Mesothelial cell of epicardium (in vitro differentiated cells): Measurements from ENCODE around the gene ZNF436. TPM values are rescaled to one million over a fixed set of nuclear protein-coding genes. Genes with fewer than 3 reads are reported as not detected.

Source experiments
- DNase-seq, 2 experiments: peaks; one replicate each; pipeline ENCODE4 v3.0.0; 2021; ENCODE audit warnings: low spot score in 2 of 2; ENCODE audit not compliant: unreplicated experiment in 2 of 2
- H3K27ac Mint-ChIP-seq: 2 replicates; pipeline ENCODE4 v1.8.0; 2021; ENCODE audit warnings: mixed read lengths
- H3K27me3 Mint-ChIP-seq: 2 replicates; pipeline ENCODE4 v1.8.0; 2021; ENCODE audit warnings: low read depth, mixed read lengths
- H3K36me3 Mint-ChIP-seq: 2 replicates; pipeline ENCODE4 v1.8.0; 2021; ENCODE audit warnings: mixed read lengths
- H3K4me1 Mint-ChIP-seq: 2 replicates; pipeline ENCODE4 v1.8.0; 2021; ENCODE audit warnings: mixed read lengths
- H3K4me3 Mint-ChIP-seq: 2 replicates; pipeline ENCODE4 v1.8.0; 2021; ENCODE audit warnings: mild to moderate bottlenecking, moderate library complexity, mixed read lengths
- H3K9me3 Mint-ChIP-seq: 2 replicates; pipeline ENCODE4 v1.8.0; 2021; ENCODE audit warnings: mixed read lengths
- total RNA-seq: library from RNA; stranded (reverse); gene quantifications from 3 replicates; pipeline ENCODE4 v1.2.1, GENCODE V29; 2021
- TF ChIP-seq, protein P1 (sequence below): fragments of 200-600 bp; sonication (generic); IDR thresholded peaks from one replicate; pipeline ENCODE4 v1.5.0; 2021; ENCODE audit warnings: antibody characterized with exemption; ENCODE audit not compliant: unreplicated experiment

The ZNF436 gene
- total RNA-seq, 1 donor from 2014 or later: 33.7 TPM

DNA sequence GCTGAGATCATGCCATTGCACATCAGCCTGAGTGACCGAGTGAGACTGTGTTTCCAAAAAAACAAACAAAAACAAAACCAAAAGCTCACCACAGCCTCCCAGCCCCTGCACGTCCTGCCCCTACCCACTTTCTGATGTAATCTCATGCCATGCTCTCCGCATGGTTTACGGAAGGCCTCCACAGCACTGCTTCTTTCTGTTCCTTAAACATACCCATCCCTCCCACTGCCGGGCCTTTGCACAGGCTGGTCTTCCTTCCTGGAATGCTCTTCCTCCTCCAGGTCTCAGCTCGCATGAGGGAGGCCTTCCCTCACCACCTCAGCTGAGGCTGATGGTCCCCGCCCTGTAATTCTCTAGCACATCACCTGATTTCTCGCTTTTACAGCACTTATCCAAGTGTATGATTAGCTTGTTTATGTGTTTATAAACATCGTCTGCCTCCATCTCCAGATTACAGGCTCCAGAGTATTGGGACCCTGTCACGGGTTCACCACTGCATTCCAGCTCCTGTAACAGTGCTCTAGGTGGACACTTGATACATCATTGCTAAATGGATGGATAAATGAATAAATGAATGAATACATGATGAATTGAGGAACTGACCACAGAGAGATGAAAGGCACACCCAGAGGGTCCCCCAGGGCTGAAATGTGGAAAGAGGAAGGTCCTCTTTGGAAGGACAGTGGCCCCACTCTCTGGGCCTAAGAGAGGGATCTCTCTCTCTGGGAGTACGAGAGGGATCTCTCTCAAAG, 32.8 kb upstream of the ZNF436 start:
- peaks cover 20% of the 10 kb centered on the region for H3K4me1 Mint-ChIP-seq
- peaks cover 4% of the 10 kb centered on the region for H3K27me3 Mint-ChIP-seq
- TF ChIP-seq, protein P1, sequence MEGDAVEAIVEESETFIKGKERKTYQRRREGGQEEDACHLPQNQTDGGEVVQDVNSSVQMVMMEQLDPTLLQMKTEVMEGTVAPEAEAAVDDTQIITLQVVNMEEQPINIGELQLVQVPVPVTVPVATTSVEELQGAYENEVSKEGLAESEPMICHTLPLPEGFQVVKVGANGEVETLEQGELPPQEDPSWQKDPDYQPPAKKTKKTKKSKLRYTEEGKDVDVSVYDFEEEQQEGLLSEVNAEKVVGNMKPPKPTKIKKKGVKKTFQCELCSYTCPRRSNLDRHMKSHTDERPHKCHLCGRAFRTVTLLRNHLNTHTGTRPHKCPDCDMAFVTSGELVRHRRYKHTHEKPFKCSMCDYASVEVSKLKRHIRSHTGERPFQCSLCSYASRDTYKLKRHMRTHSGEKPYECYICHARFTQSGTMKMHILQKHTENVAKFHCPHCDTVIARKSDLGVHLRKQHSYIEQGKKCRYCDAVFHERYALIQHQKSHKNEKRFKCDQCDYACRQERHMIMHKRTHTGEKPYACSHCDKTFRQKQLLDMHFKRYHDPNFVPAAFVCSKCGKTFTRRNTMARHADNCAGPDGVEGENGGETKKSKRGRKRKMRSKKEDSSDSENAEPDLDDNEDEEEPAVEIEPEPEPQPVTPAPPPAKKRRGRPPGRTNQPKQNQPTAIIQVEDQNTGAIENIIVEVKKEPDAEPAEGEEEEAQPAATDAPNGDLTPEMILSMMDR: no peak
- H3K4me3 Mint-ChIP-seq: no peak overlapping the region
- no peak for DNase-seq
- peak overlapping the region; percentile 68 for H3K27ac Mint-ChIP-seq
- H3K9me3 Mint-ChIP-seq: no peaks in the 10 kb centered on the region
- H3K36me3 Mint-ChIP-seq: no peaks in the 10 kb centered on the region

DNA sequence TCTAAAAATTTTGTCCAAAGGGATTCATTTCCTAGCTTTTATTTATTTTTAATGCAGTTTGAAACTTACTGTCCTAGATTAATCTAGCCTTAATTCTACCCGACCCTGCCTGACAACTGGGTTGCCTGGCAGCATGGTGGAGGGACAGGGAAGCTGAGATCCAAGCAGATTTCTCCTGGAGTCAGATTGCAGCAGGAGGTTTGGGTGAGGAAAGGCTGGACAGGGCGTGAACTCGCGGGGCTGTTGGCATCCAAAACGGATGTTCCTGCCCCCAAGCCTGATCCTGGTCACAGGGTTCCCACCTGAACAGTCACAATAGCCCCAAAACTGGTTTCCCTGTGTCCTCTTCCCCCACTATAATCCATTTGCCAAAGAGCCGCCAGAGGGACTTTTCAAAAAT, 31.7 kb upstream of the ZNF436 start:
- no peak for DNase-seq
- no peaks in the 10 kb centered on the region for H3K9me3 Mint-ChIP-seq
- peaks cover 20% of the 10 kb centered on the region for H3K4me1 Mint-ChIP-seq
- H3K27ac Mint-ChIP-seq: no peak overlapping the region
- no peaks in the 10 kb centered on the region for H3K36me3 Mint-ChIP-seq
- H3K4me3 Mint-ChIP-seq: no peak overlapping the region
- TF ChIP-seq, protein P1: no peak
- peaks cover 4% of the 10 kb centered on the region for H3K27me3 Mint-ChIP-seq

DNA sequence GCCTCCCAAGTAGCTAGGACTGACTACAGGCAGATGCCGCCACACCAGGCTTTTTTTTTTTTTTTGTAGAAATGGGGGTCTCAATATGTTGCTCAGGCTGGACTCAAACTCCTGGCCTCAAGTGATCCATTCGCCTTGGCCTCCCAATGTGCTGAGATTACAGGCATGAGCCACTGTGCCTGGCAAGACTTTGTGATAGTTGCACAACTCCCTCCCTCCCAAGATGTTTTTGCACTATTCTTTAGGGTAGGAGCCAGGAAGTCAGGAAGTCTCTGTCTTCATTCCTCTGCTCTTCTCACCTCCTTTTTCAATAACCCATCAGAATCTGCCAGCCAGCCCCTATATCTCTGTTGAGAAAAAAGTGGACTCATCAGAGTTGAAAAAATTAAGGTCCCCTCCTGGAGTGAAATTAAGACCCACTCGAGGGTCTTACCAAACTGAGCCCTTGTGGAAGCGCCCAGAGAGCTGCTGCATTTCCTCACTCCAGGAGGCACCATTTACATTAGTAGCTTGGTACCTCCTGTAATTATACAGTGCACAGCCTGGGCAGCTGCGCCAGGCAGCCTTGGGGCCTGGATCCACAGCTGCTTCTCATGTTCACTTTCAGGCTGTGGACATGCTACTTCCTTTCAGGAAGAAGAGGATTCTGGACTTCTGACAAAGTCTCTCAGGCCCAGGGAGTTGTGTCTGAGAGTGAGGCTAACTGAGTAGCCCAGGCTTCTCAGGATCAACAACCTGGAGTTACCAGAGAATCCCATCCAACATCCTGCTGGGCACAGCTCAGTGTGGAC, 30.9 kb upstream of the ZNF436 start:
- Mint-ChIP-seq H3K36me3 (peaks cover 2% of the 10 kb centered on the region), H3K27me3 (peaks cover 4% of the 10 kb centered on the region), H3K27ac (no peak overlapping the region), H3K9me3 (no peaks in the 10 kb centered on the region), H3K4me3 (no peak overlapping the region), H3K4me1 (peaks cover 20% of the 10 kb centered on the region)
- DNase-seq: no peak
- TF ChIP-seq, protein P1: no peak

DNA sequence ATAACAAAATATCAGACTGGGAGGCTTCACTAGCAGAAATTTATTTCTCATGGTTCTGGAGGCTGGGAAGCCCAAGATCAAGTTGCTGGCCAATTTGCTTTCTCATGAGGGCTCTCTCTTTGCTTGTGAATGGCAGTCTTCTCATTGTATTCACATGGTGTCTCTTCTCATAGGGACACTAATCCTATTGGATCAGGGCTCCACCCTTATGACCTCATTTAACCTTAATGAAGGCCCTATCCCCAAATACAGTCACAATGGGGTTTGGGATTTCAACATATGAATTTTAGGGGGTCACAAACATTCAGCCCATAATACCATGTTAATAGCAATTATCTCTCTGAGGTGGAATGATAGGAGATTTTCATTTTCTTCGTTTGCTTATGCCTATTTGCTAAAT, 29.6 kb upstream of the ZNF436 start:
- H3K4me3 Mint-ChIP-seq: no peak overlapping the region
- no peaks in the 10 kb centered on the region for H3K9me3 Mint-ChIP-seq
- peaks cover 4% of the 10 kb centered on the region for H3K27me3 Mint-ChIP-seq

DNA sequence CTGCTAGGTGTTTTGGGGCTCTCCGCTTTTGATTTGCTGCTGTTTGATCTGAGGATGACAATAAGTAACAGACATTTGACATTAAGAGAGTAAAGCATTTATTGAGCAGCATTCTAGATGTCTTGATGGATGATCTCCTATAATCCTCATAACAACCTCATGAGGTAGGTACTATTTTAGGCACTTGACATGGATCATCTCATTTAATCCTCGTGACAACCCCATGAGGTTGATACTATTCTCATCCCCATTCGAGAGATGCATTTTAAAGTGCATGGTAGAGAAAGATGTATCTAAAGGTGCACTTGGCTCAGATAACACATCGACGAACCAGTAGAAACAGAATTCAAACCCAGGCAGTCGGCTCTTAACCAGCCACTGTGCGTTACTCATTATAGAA, 28.3 kb upstream of the ZNF436 start:
- TF ChIP-seq, protein P1: no peak
- H3K36me3 Mint-ChIP-seq: peaks cover 2% of the 10 kb centered on the region
- no peak overlapping the region for H3K27ac Mint-ChIP-seq
- no peaks in the 10 kb centered on the region for H3K9me3 Mint-ChIP-seq
- no peak overlapping the region for H3K4me3 Mint-ChIP-seq
- DNase-seq: no peak
- peaks cover 18% of the 10 kb centered on the region for H3K4me1 Mint-ChIP-seq
- peaks cover 4% of the 10 kb centered on the region for H3K27me3 Mint-ChIP-seq

More for the DNA sequence above, 29.6 kb upstream of the ZNF436 start:
- Mint-ChIP-seq H3K4me1 (peaks cover 26% of the 10 kb centered on the region), H3K36me3 (peaks cover 2% of the 10 kb centered on the region), H3K27ac (no peak overlapping the region)
- TF ChIP-seq, protein P1: no peak
- DNase-seq: no peak
